VCaP (cell line): ENCODE results near the gene UPP1.
A peak's percentile ranks its signal among the peaks of the same experiment; 100 is the strongest.

ENCODE experiments used
- H3K27ac ChIP-seq: fragments of 450-650 bp; 2 replicates; pipeline ENCODE4 v1.5.1; 2017
- TF ChIP-seq, protein P1 (sequence below): fragments of 450-650 bp; conservative IDR thresholded peaks from 2 replicates; pipeline ENCODE4 v1.5.1; 2017; ENCODE audit warnings: mild to moderate bottlenecking, moderate library complexity

Gene UPP1

DNA sequence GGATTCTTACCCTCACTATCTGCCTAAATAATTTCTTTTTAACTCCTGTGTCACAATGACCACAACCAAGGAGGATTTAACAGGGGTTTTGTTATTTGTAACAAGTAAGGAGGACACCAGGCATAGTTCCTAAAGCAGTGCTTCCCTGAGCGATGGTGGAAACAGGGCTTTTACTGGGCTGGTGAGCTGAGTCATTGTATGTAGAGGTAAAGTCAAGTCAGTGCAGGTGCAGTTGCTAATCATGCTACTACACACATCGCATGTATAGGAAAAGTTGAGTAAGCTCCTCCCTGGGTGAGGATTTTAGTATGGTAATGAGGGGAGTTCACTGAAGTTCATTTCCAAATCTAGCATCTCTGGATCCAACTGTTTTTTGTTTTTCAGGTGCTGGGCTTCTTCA, 59.2 kb downstream of the UPP1 start:
- TF ChIP-seq, protein P1, sequence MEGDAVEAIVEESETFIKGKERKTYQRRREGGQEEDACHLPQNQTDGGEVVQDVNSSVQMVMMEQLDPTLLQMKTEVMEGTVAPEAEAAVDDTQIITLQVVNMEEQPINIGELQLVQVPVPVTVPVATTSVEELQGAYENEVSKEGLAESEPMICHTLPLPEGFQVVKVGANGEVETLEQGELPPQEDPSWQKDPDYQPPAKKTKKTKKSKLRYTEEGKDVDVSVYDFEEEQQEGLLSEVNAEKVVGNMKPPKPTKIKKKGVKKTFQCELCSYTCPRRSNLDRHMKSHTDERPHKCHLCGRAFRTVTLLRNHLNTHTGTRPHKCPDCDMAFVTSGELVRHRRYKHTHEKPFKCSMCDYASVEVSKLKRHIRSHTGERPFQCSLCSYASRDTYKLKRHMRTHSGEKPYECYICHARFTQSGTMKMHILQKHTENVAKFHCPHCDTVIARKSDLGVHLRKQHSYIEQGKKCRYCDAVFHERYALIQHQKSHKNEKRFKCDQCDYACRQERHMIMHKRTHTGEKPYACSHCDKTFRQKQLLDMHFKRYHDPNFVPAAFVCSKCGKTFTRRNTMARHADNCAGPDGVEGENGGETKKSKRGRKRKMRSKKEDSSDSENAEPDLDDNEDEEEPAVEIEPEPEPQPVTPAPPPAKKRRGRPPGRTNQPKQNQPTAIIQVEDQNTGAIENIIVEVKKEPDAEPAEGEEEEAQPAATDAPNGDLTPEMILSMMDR: no peak
- no peak overlapping the region for H3K27ac ChIP-seq

DNA sequence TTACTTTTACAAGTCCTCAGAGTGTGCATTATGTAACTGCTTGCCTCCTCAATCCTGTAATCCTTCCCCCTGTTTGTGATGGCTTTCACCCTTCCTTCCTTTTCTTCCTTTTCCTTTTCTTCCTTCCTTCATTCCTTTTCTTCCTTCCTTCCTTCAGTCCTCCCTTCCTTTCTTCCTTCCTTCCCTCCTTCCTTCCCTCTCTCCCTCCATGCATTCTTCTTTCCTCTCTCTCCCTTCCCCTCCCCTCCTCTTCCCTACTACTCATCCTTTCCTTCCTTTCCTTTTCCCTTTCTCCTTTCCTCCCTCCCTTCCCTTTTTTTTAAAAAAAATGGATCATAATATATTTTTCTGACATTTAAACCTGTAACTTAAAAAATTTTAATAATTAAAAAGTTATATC, 60.0 kb downstream of the UPP1 start:
- TF ChIP-seq, protein P1: no peak

DNA sequence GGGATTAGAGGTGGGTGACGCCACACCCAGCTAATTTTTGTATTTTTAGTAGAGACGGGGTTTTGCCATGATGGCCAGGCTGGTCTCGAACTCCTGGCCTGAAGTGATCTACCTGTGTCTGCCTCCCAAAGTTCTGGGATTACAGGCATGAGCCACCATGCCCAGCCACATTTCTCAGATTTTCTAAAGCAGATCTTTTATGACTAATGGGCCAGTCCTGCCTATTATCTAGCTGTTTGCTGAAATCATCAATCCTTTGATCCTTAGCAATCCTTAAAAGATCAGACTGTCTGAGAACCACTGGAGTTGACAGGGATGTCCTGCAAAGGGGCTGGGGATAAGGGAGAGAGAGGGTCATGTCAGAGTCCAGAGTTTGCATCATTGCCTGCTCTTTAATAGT, 61.0 kb downstream of the UPP1 start:
- no peak overlapping the region for H3K27ac ChIP-seq
- TF ChIP-seq, protein P1: no peak

More for the DNA sequence above, 60.0 kb downstream of the UPP1 start:
- H3K27ac ChIP-seq: no peak overlapping the region

DNA sequence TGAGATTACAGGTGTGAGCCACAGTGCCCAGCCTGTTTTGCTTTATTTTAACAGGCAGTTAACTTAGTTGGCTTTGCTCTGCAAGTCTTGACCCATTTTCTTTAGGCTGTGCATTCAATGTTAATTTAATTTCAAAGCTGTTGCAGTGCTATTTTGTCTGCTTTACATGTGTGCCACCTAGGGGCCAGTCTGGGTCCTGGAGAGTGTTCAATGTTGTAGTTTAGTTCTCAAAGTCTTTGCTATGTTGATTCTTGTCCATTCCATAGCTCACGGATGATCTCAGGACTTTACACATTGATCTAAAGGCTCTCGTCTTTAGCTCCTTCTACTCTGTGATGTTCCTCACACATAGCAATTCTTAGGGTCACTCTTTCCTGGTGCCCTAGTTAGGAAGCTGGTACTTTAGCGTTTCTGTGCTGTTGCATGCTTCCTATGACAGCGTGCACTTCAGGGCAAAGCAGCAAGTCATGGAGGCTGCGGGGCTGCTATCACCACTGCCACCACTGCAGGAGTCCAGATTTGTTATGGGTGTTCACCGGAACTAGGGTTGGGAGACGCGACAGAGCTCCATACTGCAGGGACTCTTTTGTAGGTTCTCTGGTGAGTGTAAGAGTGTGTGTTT, 65.8 kb downstream of the UPP1 start:
- TF ChIP-seq, protein P1: peak; percentile 95
- no peak overlapping the region for H3K27ac ChIP-seq
